Common myeloid progenitor, CD34-positive (primary cell): ENCODE results near the gene PPARGC1A.

Experiments
- CTCF ChIA-PET: fragments of 350-600 bp; sonication (Branson Sonifier 250); formaldehyde crosslinking; loops from one replicate; lab custom pipeline; 2021; ENCODE audit warnings: antibody characterized with exemption; lab: Charles Lee
- POLR2A ChIA-PET: fragments of 350-600 bp; sonication (Branson Sonifier 250); formaldehyde crosslinking; loops from one replicate; lab custom pipeline; 2021; ENCODE audit warnings: antibody characterized with exemption; lab: Charles Lee
- DNase-seq, 3 donors: peaks; one replicate each; pipeline versions ENCODE4 v3.0.0 to v3.0.0-alpha.2; 2013
- H3K27ac ChIP-seq, 2 experiments: 1 replicate in 1 of 2; 2 replicates in 1 of 2; pipeline ENCODE4 v1.7.0; 2013; ENCODE audit warnings: inconsistent platforms in 2 of 2, low read length in 2 of 2, mild to moderate bottlenecking in 2 of 2, low read depth in 1 of 2, moderate library complexity in 1 of 2; ENCODE audit not compliant: severe bottlenecking in 2 of 2, insufficient read depth in 1 of 2, poor library complexity in 1 of 2
- H3K27me3 ChIP-seq, 5 experiments: replicated peaks in 2 of 5; 1 replicate in 3 of 5; 2 replicates in 2 of 5; pipeline versions ENCODE4 v1.6.1 to v1.7.0; 2013; ENCODE audit warnings: low read length in 4 of 5, mild to moderate bottlenecking in 2 of 5, moderate library complexity in 2 of 5, inconsistent platforms in 1 of 5; ENCODE audit not compliant: insufficient read depth in 5 of 5, control insufficient read depth in 4 of 5
- H3K36me3 ChIP-seq, 4 experiments: 1 replicate in 2 of 4; 2 replicates in 2 of 4; pipeline versions ENCODE4 v1.6.1 to v1.7.0; 2013; ENCODE audit warnings: low read length in 3 of 4, control low read depth in 1 of 4, mild to moderate bottlenecking in 1 of 4; ENCODE audit not compliant: control insufficient read depth in 4 of 4, insufficient read depth in 4 of 4
- H3K4me1 ChIP-seq, 4 experiments: 1 replicate in 3 of 4; 2 replicates in 1 of 4; pipeline versions ENCODE4 v1.6.1 to v1.7.1; 2013; ENCODE audit warnings: low read length in 3 of 4, mild to moderate bottlenecking in 3 of 4, control low read depth in 1 of 4, inconsistent platforms in 1 of 4, moderate library complexity in 1 of 4; ENCODE audit not compliant: control insufficient read depth in 4 of 4, insufficient read depth in 4 of 4; ENCODE audit errors: control extremely low read depth in 1 of 4
- H3K4me3 ChIP-seq, 7 experiments: 1 replicate in 4 of 7; 2 replicates in 3 of 7; pipeline versions ENCODE4 v1.5.1 to v1.7.0; 2013; ENCODE audit warnings: mild to moderate bottlenecking in 7 of 7, low read length in 6 of 7, moderate library complexity in 6 of 7, inconsistent platforms in 2 of 7, low read depth in 2 of 7, control low read depth in 1 of 7; ENCODE audit not compliant: insufficient read depth in 4 of 7, control insufficient read depth in 1 of 7; ENCODE audit errors: extremely low read depth in 1 of 7
- H3K9me3 ChIP-seq, 5 experiments: 1 replicate in 4 of 5; 2 replicates in 1 of 5; pipeline versions ENCODE4 v1.6.1 to v1.7.1; 2013; ENCODE audit warnings: low read length in 4 of 5, mild to moderate bottlenecking in 2 of 5, inconsistent platforms in 1 of 5, low read depth in 1 of 5, moderate library complexity in 1 of 5; ENCODE audit not compliant: control insufficient read depth in 4 of 5, insufficient read depth in 2 of 5; ENCODE audit errors: control extremely low read depth in 1 of 5
- WGBS: methylation state at CpG from one replicate; pipeline ENCODE4 v1.1.5; 2013; ENCODE audit not compliant: insufficient coverage; 5-methylcytosine and 5-hydroxymethylcytosine counted together

Gene PPARGC1A

GRCh38 chr4:23860919-23861318 is 28.9 kb downstream of the PPARGC1A start:
- peaks cover 0 to 3% (median 0%) of the 10 kb centered on the region in 5 experiments for H3K9me3 ChIP-seq
- no peaks in the 10 kb centered on the region for H3K4me1 ChIP-seq
- no peak for DNase-seq
- H3K4me3 ChIP-seq: no peak overlapping the region
- 93% methylated on average over 2 of the region's 3 CpGs for WGBS
- no peaks in the 10 kb centered on the region for H3K27me3 ChIP-seq
- H3K27ac ChIP-seq: no peak overlapping the region
- ChIA-PET POLR2A (no interaction called here), CTCF (no interaction called here)
- no peaks in the 10 kb centered on the region for H3K36me3 ChIP-seq

- Histone ChIP-seq H3K4me1 (no peaks in the 10 kb centered on the region), H3K27ac (no peak overlapping the region)
- DNase-seq: no peak
Measured at GRCh38 chr4:23857367-23857959, 32.4 kb downstream of the PPARGC1A start.

GRCh38 chr4:23856630-23857029 is 33.2 kb downstream of the PPARGC1A start:
- H3K9me3 ChIP-seq: peaks cover 0 to 3% (median 0%) of the 10 kb centered on the region in 5 experiments
- no peak overlapping the region for H3K27ac ChIP-seq
- no peak overlapping the region for H3K4me3 ChIP-seq
- 97% methylated on average over 2 of the region's 3 CpGs for WGBS
- CTCF ChIA-PET: no interaction called here
- POLR2A ChIA-PET: no interaction called here
- H3K36me3 ChIP-seq: no peaks in the 10 kb centered on the region
- H3K27me3 ChIP-seq: no peaks in the 10 kb centered on the region
- no peaks in the 10 kb centered on the region for H3K4me1 ChIP-seq
- no peak for DNase-seq

More at GRCh38 chr4:23857367-23857959, 32.4 kb downstream of the PPARGC1A start:
- H3K4me3 ChIP-seq: no peak overlapping the region
- ChIA-PET CTCF (no interaction called here), POLR2A (no interaction called here)
- H3K27me3 ChIP-seq: no peaks in the 10 kb centered on the region
- peaks cover 0 to 3% (median 0%) of the 10 kb centered on the region in 5 experiments for H3K9me3 ChIP-seq
- 100% methylated on average over 2 of the region's 4 CpGs for WGBS
- H3K36me3 ChIP-seq: no peaks in the 10 kb centered on the region

- H3K4me1 ChIP-seq: no peaks in the 10 kb centered on the region
- H3K9me3 ChIP-seq: peaks cover 0 to 3% (median 0%) of the 10 kb centered on the region in 5 experiments
- no peaks in the 10 kb centered on the region for H3K27me3 ChIP-seq
- no peak for DNase-seq
- H3K27ac ChIP-seq: no peak overlapping the region
- no peak overlapping the region for H3K4me3 ChIP-seq
- POLR2A ChIA-PET: no interaction called here
- WGBS: 89% methylated on average over 4 of the region's 5 CpGs
- CTCF ChIA-PET: no interaction called here
- no peaks in the 10 kb centered on the region for H3K36me3 ChIP-seq
Measured at GRCh38 chr4:23855912-23856605, 33.8 kb downstream of the PPARGC1A start.

- CTCF ChIA-PET: no interaction called here
- no peak for DNase-seq
- H3K9me3 ChIP-seq: peaks cover 0 to 1% (median 0%) of the 10 kb centered on the region in 5 experiments
- H3K27ac ChIP-seq: no peak overlapping the region
- H3K4me3 ChIP-seq: no peak overlapping the region
- WGBS: 100% methylated on average over 3 of the region's 4 CpGs
- H3K27me3 ChIP-seq: no peaks in the 10 kb centered on the region
- POLR2A ChIA-PET: no interaction called here
- H3K36me3 ChIP-seq: no peaks in the 10 kb centered on the region
- H3K4me1 ChIP-seq: no peaks in the 10 kb centered on the region
Measured at GRCh38 chr4:23853986-23854660, 35.7 kb downstream of the PPARGC1A start.

- no peak for DNase-seq
- H3K27ac ChIP-seq: no peak overlapping the region
- no peaks in the 10 kb centered on the region for H3K36me3 ChIP-seq
- POLR2A ChIA-PET: no interaction called here
- no peak overlapping the region for H3K4me3 ChIP-seq
- CTCF ChIA-PET: no interaction called here
- 100% methylated on average over 1 of the region's 2 CpGs for WGBS
- H3K27me3 ChIP-seq: no peaks in the 10 kb centered on the region
- no peaks in the 10 kb centered on the region for H3K9me3 ChIP-seq
- H3K4me1 ChIP-seq: no peaks in the 10 kb centered on the region
Measured at GRCh38 chr4:23851464-23851863, 38.4 kb downstream of the PPARGC1A start.

- no peaks in the 10 kb centered on the region for H3K9me3 ChIP-seq
- POLR2A ChIA-PET: no interaction called here
- H3K27me3 ChIP-seq: no peaks in the 10 kb centered on the region
- CTCF ChIA-PET: no interaction called here
- no peak overlapping the region for H3K4me3 ChIP-seq
- no peak overlapping the region for H3K27ac ChIP-seq
- no peaks in the 10 kb centered on the region for H3K4me1 ChIP-seq
- no peak for DNase-seq
- WGBS: no CpG with 5 or more reads among the region's 2 CpGs
- H3K36me3 ChIP-seq: no peaks in the 10 kb centered on the region
Measured at GRCh38 chr4:23847158-23847557, 42.7 kb downstream of the PPARGC1A start.
